ENCODE measurements around the gene CENPM. TPM values are rescaled to one million over a fixed set of nuclear protein-coding genes. Genes with fewer than 3 reads are reported as not detected.

CENPM gene
- total RNA-seq, 1 donor from 2014 or later = 2.0 TPM

DNA sequence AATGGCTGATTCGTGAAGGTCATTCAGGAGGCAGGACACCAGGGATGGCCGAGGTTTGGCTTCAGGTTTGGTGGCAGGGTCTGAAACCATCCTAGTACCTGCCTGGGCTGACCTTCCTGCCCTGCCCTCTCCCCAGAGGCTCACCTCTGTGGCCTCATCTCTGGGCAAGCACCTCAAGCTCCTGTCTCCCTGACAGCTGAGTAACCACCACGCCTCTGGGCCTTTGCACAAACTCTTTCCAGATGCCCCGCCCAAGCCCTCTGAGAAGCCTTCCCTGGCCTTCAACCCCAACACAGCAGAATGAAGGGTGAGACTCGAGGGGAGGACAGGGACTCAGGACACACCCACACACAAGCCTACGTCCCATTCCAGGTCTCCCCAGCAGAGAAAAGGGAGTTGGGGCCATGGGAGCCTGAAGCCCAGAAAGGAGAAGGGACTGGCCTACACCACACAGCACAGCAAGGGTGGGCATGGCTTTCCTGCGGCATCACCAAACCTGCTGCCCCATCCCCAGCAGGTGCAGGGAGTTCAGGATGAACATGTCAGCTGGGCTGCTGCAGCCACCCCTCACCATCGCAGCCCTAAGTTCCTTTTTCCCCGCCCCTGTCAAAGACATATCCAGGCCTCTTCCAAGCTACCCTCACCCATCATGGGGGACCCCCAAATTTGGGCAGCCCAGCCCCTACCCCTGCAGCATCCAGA lies 34.5 kb downstream of the CENPM start:
- DNase-seq (ENCODE audit: low read depth) (no peak), FAIRE-seq (no peak)
- Histone ChIP-seq H4K20me1 (ENCODE audit: insufficient read depth, low read length) (peaks cover 47% of the 10 kb centered on the region), H3K27ac (ENCODE audit: low read depth, low read length) (no peak overlapping the region), H3K79me2 (ENCODE audit: insufficient read depth, low read length) (no peaks in the 10 kb centered on the region), H3K4me1 (ENCODE audit: insufficient read depth, low read length) (peaks cover 15% of the 10 kb centered on the region), H3K27me3 (ENCODE audit: insufficient read depth, low read length) (peaks cover 57% of the 10 kb centered on the region), H3K4me3 (ENCODE audit: insufficient read depth, low read depth, low read length) (no peak overlapping the region), H3K4me2 (ENCODE audit: low read length) (no peak overlapping the region), H3K9me3 (ENCODE audit: insufficient read depth, low read depth, low read length) (no peaks in the 10 kb centered on the region), H2AFZ (ENCODE audit: low read depth, low read length) (no peak overlapping the region), H3K36me3 (ENCODE audit: insufficient read depth, low read length) (no peaks in the 10 kb centered on the region), H3K9ac (ENCODE audit: low read length) (no peak overlapping the region)
- Mint-ChIP-seq H3K9me3 (ENCODE audit: unreplicated experiment) (peaks cover 2% of the 10 kb centered on the region), H3K27ac (ENCODE audit: unreplicated experiment) (peak overlapping the region; percentile 50), H3K4me1 (ENCODE audit: low read depth, unreplicated experiment) (no peaks in the 10 kb centered on the region), H3K4me3 (ENCODE audit: unreplicated experiment) (no peak overlapping the region), H3K27me3 (ENCODE audit: low read depth, unreplicated experiment) (peaks cover 46% of the 10 kb centered on the region), H3K36me3 (ENCODE audit: low read depth, unreplicated experiment) (peaks cover 2% of the 10 kb centered on the region)
- no peak for TF ChIP-seq EZH2 (IDR thresholded peaks at IDR 0.05; ENCODE audit: insufficient read depth, low read length)
- TF ChIP-seq, protein P1, sequence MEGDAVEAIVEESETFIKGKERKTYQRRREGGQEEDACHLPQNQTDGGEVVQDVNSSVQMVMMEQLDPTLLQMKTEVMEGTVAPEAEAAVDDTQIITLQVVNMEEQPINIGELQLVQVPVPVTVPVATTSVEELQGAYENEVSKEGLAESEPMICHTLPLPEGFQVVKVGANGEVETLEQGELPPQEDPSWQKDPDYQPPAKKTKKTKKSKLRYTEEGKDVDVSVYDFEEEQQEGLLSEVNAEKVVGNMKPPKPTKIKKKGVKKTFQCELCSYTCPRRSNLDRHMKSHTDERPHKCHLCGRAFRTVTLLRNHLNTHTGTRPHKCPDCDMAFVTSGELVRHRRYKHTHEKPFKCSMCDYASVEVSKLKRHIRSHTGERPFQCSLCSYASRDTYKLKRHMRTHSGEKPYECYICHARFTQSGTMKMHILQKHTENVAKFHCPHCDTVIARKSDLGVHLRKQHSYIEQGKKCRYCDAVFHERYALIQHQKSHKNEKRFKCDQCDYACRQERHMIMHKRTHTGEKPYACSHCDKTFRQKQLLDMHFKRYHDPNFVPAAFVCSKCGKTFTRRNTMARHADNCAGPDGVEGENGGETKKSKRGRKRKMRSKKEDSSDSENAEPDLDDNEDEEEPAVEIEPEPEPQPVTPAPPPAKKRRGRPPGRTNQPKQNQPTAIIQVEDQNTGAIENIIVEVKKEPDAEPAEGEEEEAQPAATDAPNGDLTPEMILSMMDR (IDR thresholded peaks at IDR 0.05; ENCODE audit: insufficient read depth, low read depth, low read length) = no peak

DNA sequence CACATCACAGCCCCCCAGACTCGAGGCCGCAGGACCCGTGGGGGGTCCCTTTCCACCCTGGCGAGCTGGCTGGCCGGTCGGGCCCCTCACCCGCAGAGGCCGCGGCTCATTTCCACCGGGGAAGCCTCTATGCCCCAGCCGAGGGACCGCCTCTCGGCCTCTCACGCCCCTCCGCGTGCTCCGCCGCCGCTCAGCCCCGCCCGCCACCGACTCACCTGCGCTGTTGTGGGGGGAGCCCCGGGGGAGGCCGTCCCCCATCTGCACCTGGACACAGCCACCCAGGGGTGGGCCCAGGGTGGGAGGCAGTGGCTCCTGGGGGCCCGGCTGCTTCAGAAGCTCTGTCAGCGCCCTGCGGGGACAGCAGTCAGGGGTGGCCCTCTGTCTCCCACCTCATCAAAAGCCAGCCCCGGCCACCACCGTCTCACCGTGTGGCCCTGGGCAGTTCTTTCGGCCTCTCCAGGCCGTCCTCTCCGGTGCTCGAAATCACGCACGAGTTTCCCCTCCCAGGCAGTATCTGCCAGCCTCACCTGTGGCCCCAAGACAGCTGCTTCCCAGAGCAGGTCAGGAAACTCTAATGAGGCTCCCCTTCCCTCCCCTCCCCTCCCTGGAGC lies 35.8 kb downstream of the CENPM start:
- no peak overlapping the region for H3K9ac ChIP-seq (ENCODE audit: low read length)
- H3K27me3 ChIP-seq (ENCODE audit: insufficient read depth, low read length) = peaks cover 45% of the 10 kb centered on the region
- TF ChIP-seq, protein P1 (IDR thresholded peaks at IDR 0.05; ENCODE audit: insufficient read depth, low read depth, low read length) = no peak
- peak; percentile 95 for TF ChIP-seq EZH2 (IDR thresholded peaks at IDR 0.05; ENCODE audit: insufficient read depth, low read length)
- Mint-ChIP-seq H3K27me3 (ENCODE audit: low read depth, unreplicated experiment) (peaks cover 35% of the 10 kb centered on the region), H3K4me1 (ENCODE audit: low read depth, unreplicated experiment) (no peaks in the 10 kb centered on the region), H3K36me3 (ENCODE audit: low read depth, unreplicated experiment) (peaks cover 3% of the 10 kb centered on the region), H3K27ac (ENCODE audit: unreplicated experiment) (no peak overlapping the region), H3K9me3 (ENCODE audit: unreplicated experiment) (peaks cover 2% of the 10 kb centered on the region), H3K4me3 (ENCODE audit: unreplicated experiment) (no peak overlapping the region)
- no peak overlapping the region for H2AFZ ChIP-seq (ENCODE audit: low read depth, low read length)
- no peaks in the 10 kb centered on the region for H3K79me2 ChIP-seq (ENCODE audit: insufficient read depth, low read length)
- H4K20me1 ChIP-seq (ENCODE audit: insufficient read depth, low read length) = peaks cover 57% of the 10 kb centered on the region
- DNase-seq (ENCODE audit: low read depth) (no peak), FAIRE-seq (no peak)
- no peaks in the 10 kb centered on the region for H3K9me3 ChIP-seq (ENCODE audit: insufficient read depth, low read depth, low read length)
- no peaks in the 10 kb centered on the region for H3K36me3 ChIP-seq (ENCODE audit: insufficient read depth, low read length)
- H3K4me2 ChIP-seq (ENCODE audit: low read length) = peak overlapping the region; percentile 75
- H3K4me3 ChIP-seq (ENCODE audit: insufficient read depth, low read depth, low read length) = no peak overlapping the region
- no peak overlapping the region for H3K27ac ChIP-seq (ENCODE audit: low read depth, low read length)
- peaks cover 16% of the 10 kb centered on the region for H3K4me1 ChIP-seq (ENCODE audit: insufficient read depth, low read length)

All from astrocyte (in vitro differentiated cells and primary cell).